Kidney (tissue), 14 donors: ENCODE measurements around the gene MEGF10. TPM values are rescaled to one million over a fixed set of nuclear protein-coding genes. Genes with fewer than 3 reads are reported as not detected.

Source experiments
- DNase-seq, 5 donors: peaks; one replicate each; pipeline ENCODE4 v3.0.0-alpha.2; 2013 to 2020
- FAIRE-seq: peaks from 2 replicates; lab custom pipeline; 2012; peaks lifted over from hg19 to GRCh38; lab: Jason Lieb, UNC
- H3K27ac ChIP-seq, 2 donors: one replicate each; pipeline ENCODE4 v1.7.0; 2013; ENCODE audit warnings: low read depth in 2 of 2, low read length in 2 of 2, inconsistent platforms in 1 of 2
- H3K27me3 ChIP-seq: one replicate; pipeline ENCODE4 v1.7.1; 2013; ENCODE audit warnings: low read length, inconsistent platforms; ENCODE audit not compliant: control insufficient read depth, insufficient read depth
- H3K36me3 ChIP-seq, 3 donors: one replicate each; pipeline versions ENCODE4 v1.7.0 to v1.7.1; 2013; ENCODE audit warnings: low read length in 3 of 3, control low read depth in 1 of 3, inconsistent platforms in 1 of 3; ENCODE audit not compliant: insufficient read depth in 3 of 3, control insufficient read depth in 2 of 3
- H3K4me1 ChIP-seq, 3 donors: one replicate each; pipeline versions ENCODE4 v1.7.0 to v1.7.1; 2013; ENCODE audit warnings: low read length in 3 of 3, inconsistent platforms in 1 of 3, low read depth in 1 of 3; ENCODE audit not compliant: control insufficient read depth in 2 of 3, insufficient read depth in 2 of 3
- H3K4me3 ChIP-seq, 3 donors: one replicate each; pipeline versions ENCODE4 v1.7.0 to v1.8.1; 2013; ENCODE audit warnings: low read length in 3 of 3, control low read depth in 1 of 3, inconsistent platforms in 1 of 3
- H3K9ac ChIP-seq, 3 donors: one replicate each; pipeline versions ENCODE4 v1.7.0 to v1.7.1; 2013; ENCODE audit warnings: low read length in 3 of 3, control low read depth in 1 of 3, inconsistent platforms in 1 of 3
- H3K9me3 ChIP-seq, 3 donors: one replicate each; pipeline versions ENCODE4 v1.7.0 to v1.7.1; 2013; ENCODE audit warnings: low read length in 3 of 3, control low read depth in 1 of 3, inconsistent platforms in 1 of 3; ENCODE audit not compliant: control insufficient read depth in 2 of 3, insufficient read depth in 1 of 3
- intact Hi-C: fragments of 100-400 bp; cut with DNase I; formaldehyde crosslinking; loops from one replicate; pipeline ENCODE4 v1.11.1; 2022
- polyA plus RNA-seq: library from polyadenylated mRNA; stranded (reverse); fragments of 350-450 nt; fragmentation: Illumina TruSeq; extraction: RNeasy Lipid Tissue Mini Kit (QIAGEN cat#74804); gene quantifications from one replicate; pipeline ENCODE4 v1.2.3, GENCODE V29; 2014; ENCODE audit warnings: low read depth, low replicate concordance; ENCODE audit not compliant: insufficient read depth
- total RNA-seq: library from RNA; stranded (reverse); fragmentation: NEBNext Ultra II Directional; extraction: Animal tissue kit (Norgen Biotek cat#: 25700); gene quantifications from one replicate; pipeline ENCODE4 v1.2.1, GENCODE V29; 2021
- TF ChIP-seq, protein P1 (sequence below): IDR thresholded peaks from 3 replicates; pipeline ENCODE4 v1.5.1; 2012; ENCODE audit warnings: mild to moderate bottlenecking, moderate library complexity, borderline replicate concordance; ENCODE audit not compliant: insufficient read depth; ENCODE audit errors: extremely low read depth
- donor health status: control.
- donor health status: control.
- donor health status: control.
- donor health status: control.
- donor health status: control.
- donor health status: DM: yes; HTN: yes; CAD: no.
- donor health status: Normal renal cell carcinoma (clear cell type).

The MEGF10 gene
- total and polyA plus RNA-seq, 2 donors from 2014 or later: 0.09 to 0.25 TPM

DNA sequence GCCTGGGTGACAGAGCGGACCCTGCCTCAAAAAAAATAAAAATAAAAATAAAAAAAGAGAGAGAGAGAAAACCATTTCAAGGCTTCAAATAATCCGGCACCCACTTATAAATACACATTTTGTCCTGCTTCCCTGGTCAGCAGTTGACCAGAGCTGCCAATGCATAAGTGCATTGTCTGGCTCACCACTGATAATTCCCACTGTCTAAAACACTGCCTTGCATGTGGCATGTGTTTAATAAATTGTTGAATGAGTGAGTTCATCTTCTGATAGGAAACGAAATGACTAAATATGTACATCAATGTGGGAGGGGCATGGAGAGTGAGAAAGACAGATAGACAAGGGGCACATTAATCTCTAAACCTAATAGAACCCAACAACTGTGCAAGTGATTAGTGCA is 42.9 kb downstream of the MEGF10 start:
- intact Hi-C loops: no loop called here
- H3K9me3 ChIP-seq: no peaks in the 10 kb centered on the region
- FAIRE-seq: no peak

GRCh38 chr5:127335381-127335780 is 44.8 kb downstream of the MEGF10 start:
- intact Hi-C loops: no loop called here
- FAIRE-seq: no peak
- Histone ChIP-seq H3K9me3 (no peaks in the 10 kb centered on the region), H3K4me3 (no peak overlapping the region), H3K4me1 (no peaks in the 10 kb centered on the region), H3K27ac (no peak overlapping the region), H3K36me3 (no peaks in the 10 kb centered on the region), H3K9ac (no peak overlapping the region), H3K27me3 (no peaks in the 10 kb centered on the region)
- TF ChIP-seq, protein P1, sequence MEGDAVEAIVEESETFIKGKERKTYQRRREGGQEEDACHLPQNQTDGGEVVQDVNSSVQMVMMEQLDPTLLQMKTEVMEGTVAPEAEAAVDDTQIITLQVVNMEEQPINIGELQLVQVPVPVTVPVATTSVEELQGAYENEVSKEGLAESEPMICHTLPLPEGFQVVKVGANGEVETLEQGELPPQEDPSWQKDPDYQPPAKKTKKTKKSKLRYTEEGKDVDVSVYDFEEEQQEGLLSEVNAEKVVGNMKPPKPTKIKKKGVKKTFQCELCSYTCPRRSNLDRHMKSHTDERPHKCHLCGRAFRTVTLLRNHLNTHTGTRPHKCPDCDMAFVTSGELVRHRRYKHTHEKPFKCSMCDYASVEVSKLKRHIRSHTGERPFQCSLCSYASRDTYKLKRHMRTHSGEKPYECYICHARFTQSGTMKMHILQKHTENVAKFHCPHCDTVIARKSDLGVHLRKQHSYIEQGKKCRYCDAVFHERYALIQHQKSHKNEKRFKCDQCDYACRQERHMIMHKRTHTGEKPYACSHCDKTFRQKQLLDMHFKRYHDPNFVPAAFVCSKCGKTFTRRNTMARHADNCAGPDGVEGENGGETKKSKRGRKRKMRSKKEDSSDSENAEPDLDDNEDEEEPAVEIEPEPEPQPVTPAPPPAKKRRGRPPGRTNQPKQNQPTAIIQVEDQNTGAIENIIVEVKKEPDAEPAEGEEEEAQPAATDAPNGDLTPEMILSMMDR: no peak
- DNase-seq: no peak

More for the DNA sequence above, 42.9 kb downstream of the MEGF10 start:
- TF ChIP-seq, protein P1: no peak
- H3K4me3 ChIP-seq: no peak overlapping the region
- no peak overlapping the region for H3K9ac ChIP-seq
- no peaks in the 10 kb centered on the region for H3K4me1 ChIP-seq
- DNase-seq: no peak
- H3K36me3 ChIP-seq: no peaks in the 10 kb centered on the region
- H3K27ac ChIP-seq: no peak overlapping the region
- H3K27me3 ChIP-seq: no peaks in the 10 kb centered on the region

GRCh38 chr5:127337876-127338275 is 47.3 kb downstream of the MEGF10 start:
- TF ChIP-seq, protein P1: no peak
- DNase-seq: no peak
- H3K9me3 ChIP-seq: no peaks in the 10 kb centered on the region
- H3K4me3 ChIP-seq: no peak overlapping the region
- H3K27ac ChIP-seq: no peak overlapping the region
- FAIRE-seq: no peak
- no peaks in the 10 kb centered on the region for H3K36me3 ChIP-seq
- H3K27me3 ChIP-seq: no peaks in the 10 kb centered on the region
- H3K4me1 ChIP-seq: no peaks in the 10 kb centered on the region
- no peak overlapping the region for H3K9ac ChIP-seq
- intact Hi-C loops: no loop called here

DNA sequence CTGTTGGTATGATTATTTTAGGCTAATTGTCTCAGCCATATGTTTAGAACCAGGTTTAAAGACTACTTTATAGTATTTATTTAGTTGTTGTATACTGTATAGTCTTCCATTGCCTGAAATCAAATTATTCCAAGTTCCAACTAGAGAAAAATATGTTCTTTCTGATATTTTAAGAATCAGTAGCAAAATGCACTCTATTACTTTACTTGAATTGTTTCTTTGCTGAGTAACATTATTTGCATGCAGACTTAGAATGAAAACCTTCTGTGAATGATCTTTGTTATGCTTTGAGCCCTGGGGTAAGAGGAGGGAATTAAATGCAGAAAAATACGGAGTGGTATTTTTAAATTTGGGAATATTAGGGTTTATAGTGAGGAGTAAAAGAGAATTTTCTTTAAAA is 47.9 kb downstream of the MEGF10 start:
- TF ChIP-seq, protein P1: no peak
- DNase-seq (no peak), FAIRE-seq (no peak)
- Histone ChIP-seq H3K9ac (no peak overlapping the region), H3K27ac (no peak overlapping the region), H3K36me3 (no peaks in the 10 kb centered on the region), H3K4me3 (no peak overlapping the region), H3K27me3 (no peaks in the 10 kb centered on the region), H3K9me3 (no peaks in the 10 kb centered on the region), H3K4me1 (no peaks in the 10 kb centered on the region)
- intact Hi-C loops: no loop called here
